CD4-positive, alpha-beta T cell (primary cell): Measurements from ENCODE around the gene CIRBP. TPM values are rescaled to one million over a fixed set of nuclear protein-coding genes. Genes with fewer than 3 reads are reported as not detected.

ENCODE experiments used
- ATAC-seq: fragments of 200-7000 bp; cut with Tn5 transposase; one replicate; pipeline ENCODE4 v1.10.0; 2022; ENCODE audit warnings: mild to moderate bottlenecking; ENCODE audit not compliant: poor library complexity
- CTCF ChIA-PET: fragments of 350-600 bp; sonication (Branson Sonifier 250); formaldehyde crosslinking; loops from one replicate; lab custom pipeline; 2021; ENCODE audit warnings: antibody characterized with exemption, inconsistent platforms; lab: Charles Lee
- POLR2A ChIA-PET: fragments of 350-600 bp; sonication (Branson Sonifier 250); formaldehyde crosslinking; loops from one replicate; lab custom pipeline; 2021; ENCODE audit warnings: antibody characterized with exemption, inconsistent platforms; lab: Charles Lee
- DNase-seq, 14 experiments: peaks; one replicate each; pipeline ENCODE4 v3.0.0-alpha.2; 2013 to 2020; ENCODE audit warnings: mixed read lengths in 2 of 14
- H3K27ac ChIP-seq, 2 donors: one replicate each; pipeline versions ENCODE4 v1.5.1 to v1.7.0; 2013; ENCODE audit warnings: low read length in 2 of 2, low read depth in 1 of 2, mild to moderate bottlenecking in 1 of 2
- H3K27me3 ChIP-seq, 2 experiments: 1 replicate in 1 of 2; 2 replicates in 1 of 2; pipeline versions ENCODE4 v1.6.1 to v1.7.0; 2013; ENCODE audit warnings: low read length in 2 of 2, control low read depth in 1 of 2, mild to moderate bottlenecking in 1 of 2, moderate library complexity in 1 of 2; ENCODE audit not compliant: insufficient read depth in 2 of 2, control insufficient read depth in 1 of 2
- H3K36me3 ChIP-seq: one replicate; pipeline ENCODE4 v1.6.1; 2013; ENCODE audit warnings: low read length, control low read depth; ENCODE audit not compliant: insufficient read depth
- H3K4me1 ChIP-seq: one replicate; pipeline ENCODE4 v1.6.1; 2013; ENCODE audit warnings: low read length, control low read depth; ENCODE audit not compliant: insufficient read depth
- H3K4me3 ChIP-seq: one replicate; pipeline ENCODE4 v1.5.1; 2013; ENCODE audit warnings: mild to moderate bottlenecking, low read length, moderate library complexity
- H3K9me3 ChIP-seq, 2 experiments: 1 replicate in 1 of 2; 2 replicates in 1 of 2; pipeline versions ENCODE4 v1.6.1 to v1.7.0; 2013; ENCODE audit warnings: low read length in 2 of 2, mild to moderate bottlenecking in 2 of 2, control low read depth in 1 of 2, moderate library complexity in 1 of 2; ENCODE audit not compliant: control insufficient read depth in 1 of 2, insufficient read depth in 1 of 2
- H3K27ac Mint-ChIP-seq: one replicate; pipeline ENCODE4 v1.8.0; 2020; ENCODE audit warnings: mixed read lengths
- H3K27me3 Mint-ChIP-seq: one replicate; pipeline ENCODE4 v1.8.0; 2021; ENCODE audit warnings: mixed read lengths
- H3K36me3 Mint-ChIP-seq: one replicate; pipeline ENCODE4 v1.8.0; 2021; ENCODE audit warnings: low read depth, mixed read lengths
- H3K4me1 Mint-ChIP-seq: one replicate; pipeline ENCODE4 v1.8.0; 2021; ENCODE audit warnings: low read depth, mixed read lengths
- H3K4me3 Mint-ChIP-seq: one replicate; pipeline ENCODE4 v1.8.0; 2020; ENCODE audit warnings: mild to moderate bottlenecking, mixed read lengths
- H3K9me3 Mint-ChIP-seq: one replicate; pipeline ENCODE4 v1.8.0; 2020; ENCODE audit warnings: mixed read lengths
- intact Hi-C, 2 experiments: fragments of 100-400 bp; cut with DNase I in 1 of 2; cut with micrococcal nuclease in 1 of 2; formaldehyde crosslinking; loops; one replicate each; pipeline versions ENCODE4 v1.15.1 to v1.9.0; 2023 to 2025; cut with DNase I, micrococcal nuclease
- total RNA-seq, 174 experiments: library from RNA in 2 of 174; stranded (reverse) in 2 of 174; gene quantifications; one replicate each; pipeline ENCODE4 v1.2.3 and lab custom pipeline; 2021 to 2026
- TF ChIP-seq, protein P1 (sequence below): fragments of 200-600 bp; IDR thresholded peaks from one replicate; pipeline ENCODE4 v1.8.0; 2022; ENCODE audit warnings: antibody characterized with exemption, mild to moderate bottlenecking

Gene CIRBP
- total RNA-seq, 2 experiments from 2014 or later, result 614 to 628 TPM

DNA sequence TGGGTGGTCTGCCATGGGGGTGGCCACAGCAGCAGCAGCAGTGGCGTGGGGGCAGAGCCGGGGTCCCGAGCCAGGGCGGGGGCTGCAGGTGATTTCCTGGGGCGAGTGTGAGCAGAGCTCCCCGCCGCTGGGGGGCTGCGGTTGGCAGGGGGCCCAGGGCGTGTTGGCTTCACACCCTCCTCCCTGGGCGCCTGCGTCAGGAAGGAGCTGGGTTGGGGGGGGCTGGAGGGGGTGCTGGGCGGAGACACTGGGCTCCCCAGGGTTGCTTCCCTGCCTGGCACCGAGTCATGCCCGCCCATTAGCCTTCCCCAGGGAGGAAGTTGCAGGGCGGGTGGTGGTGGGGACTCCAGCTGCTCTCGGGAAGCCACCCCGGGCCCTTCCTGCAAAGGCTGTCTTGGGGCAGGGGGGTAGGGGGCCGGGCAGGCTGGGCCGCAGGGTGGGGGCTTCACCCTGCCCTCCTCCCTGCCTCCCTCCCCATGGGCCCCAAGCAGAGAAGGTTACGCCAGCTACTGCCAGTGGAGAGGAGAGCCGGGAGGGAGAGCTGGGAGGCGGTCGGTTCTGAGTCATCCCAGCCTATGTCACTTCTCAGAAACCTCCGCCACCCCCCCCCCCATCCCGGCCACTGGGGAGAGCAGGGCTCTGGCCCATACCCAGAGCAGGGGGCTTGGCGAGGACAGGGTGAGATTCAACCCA lies 16.2 kb upstream of the CIRBP start:
- CTCF ChIA-PET, result interaction anchor here (0.6 to 1.8 kb wide), 5 partner anchors 9 to 22 kb away, joined by 3 to 19 read pairs (median 6); partner anchors contain the start of genes CIRBP and FAM174C
- peak overlapping the region; percentile 87 for H3K27ac ChIP-seq
- intact Hi-C loops, result loop anchor here in 1 of 2 experiments (5.0 kb wide), 1 partner anchor 176 kb away; no protein-coding TSS in a partner anchor
- DNase-seq (peak in 13 of 14 experiments; percentile 55 to 91 (median 74)), ATAC-seq (peak; percentile 17)
- TF ChIP-seq, protein P1, sequence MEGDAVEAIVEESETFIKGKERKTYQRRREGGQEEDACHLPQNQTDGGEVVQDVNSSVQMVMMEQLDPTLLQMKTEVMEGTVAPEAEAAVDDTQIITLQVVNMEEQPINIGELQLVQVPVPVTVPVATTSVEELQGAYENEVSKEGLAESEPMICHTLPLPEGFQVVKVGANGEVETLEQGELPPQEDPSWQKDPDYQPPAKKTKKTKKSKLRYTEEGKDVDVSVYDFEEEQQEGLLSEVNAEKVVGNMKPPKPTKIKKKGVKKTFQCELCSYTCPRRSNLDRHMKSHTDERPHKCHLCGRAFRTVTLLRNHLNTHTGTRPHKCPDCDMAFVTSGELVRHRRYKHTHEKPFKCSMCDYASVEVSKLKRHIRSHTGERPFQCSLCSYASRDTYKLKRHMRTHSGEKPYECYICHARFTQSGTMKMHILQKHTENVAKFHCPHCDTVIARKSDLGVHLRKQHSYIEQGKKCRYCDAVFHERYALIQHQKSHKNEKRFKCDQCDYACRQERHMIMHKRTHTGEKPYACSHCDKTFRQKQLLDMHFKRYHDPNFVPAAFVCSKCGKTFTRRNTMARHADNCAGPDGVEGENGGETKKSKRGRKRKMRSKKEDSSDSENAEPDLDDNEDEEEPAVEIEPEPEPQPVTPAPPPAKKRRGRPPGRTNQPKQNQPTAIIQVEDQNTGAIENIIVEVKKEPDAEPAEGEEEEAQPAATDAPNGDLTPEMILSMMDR, result no peak
- H3K9me3 Mint-ChIP-seq, result no peaks in the 10 kb centered on the region
- peak overlapping the region; percentile 87 for H3K4me3 ChIP-seq
- H3K27me3 Mint-ChIP-seq, result no peaks in the 10 kb centered on the region
- H3K27ac Mint-ChIP-seq, result peak overlapping the region; percentile 97
- peaks cover 19% of the 10 kb centered on the region for H3K4me1 Mint-ChIP-seq
- no peaks in the 10 kb centered on the region for H3K27me3 ChIP-seq
- H3K4me3 Mint-ChIP-seq, result peak overlapping the region; percentile 97
- H3K36me3 ChIP-seq, result peaks cover 52% of the 10 kb centered on the region
- no peaks in the 10 kb centered on the region for H3K9me3 ChIP-seq
- peaks cover 55% of the 10 kb centered on the region for H3K36me3 Mint-ChIP-seq
- POLR2A ChIA-PET, result interaction anchor here (0.5 to 3.7 kb wide), 11 partner anchors 9 to 1036 kb away, joined by 3 to 193 read pairs (median 5); partner anchors contain the start of genes CIRBP, FAM174C, MED16 and RNU6-2
- H3K4me1 ChIP-seq, result peaks cover 71% of the 10 kb centered on the region

DNA sequence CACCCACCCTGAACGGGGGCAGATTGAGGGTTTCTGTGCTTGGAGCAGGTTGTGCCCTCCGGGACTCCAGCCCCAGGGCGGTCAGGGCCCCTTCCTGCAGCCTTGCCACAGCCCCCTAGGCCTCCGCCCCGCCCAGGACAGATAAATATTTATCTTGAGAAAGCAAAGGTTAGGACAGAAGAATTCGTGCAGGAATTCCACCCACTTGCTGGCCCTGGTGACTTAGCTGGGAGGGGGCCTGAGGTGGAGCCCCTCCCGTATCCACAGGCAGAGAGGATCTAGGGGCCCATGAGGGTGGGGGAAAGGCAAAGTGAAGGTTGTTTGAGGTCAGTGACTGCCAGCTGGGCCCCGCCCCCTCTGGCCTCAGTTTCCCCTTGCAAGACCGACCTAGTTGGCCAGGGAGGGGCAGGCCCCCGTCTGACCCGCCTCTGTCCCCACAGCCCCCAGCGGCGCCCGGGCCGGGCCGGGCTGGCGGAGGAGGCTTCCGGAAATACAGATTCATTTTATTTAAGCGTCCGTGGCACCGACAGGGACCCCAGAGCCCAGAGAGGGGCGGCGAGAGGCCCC lies 15.5 kb upstream of the CIRBP start:
- TF ChIP-seq, protein P1, result no peak
- ATAC-seq (no peak), DNase-seq (no peak)
- Mint-ChIP-seq H3K27me3 (no peaks in the 10 kb centered on the region), H3K4me3 (peak overlapping the region; percentile 68), H3K4me1 (peaks cover 24% of the 10 kb centered on the region), H3K27ac (peak overlapping the region; percentile 97), H3K9me3 (no peaks in the 10 kb centered on the region), H3K36me3 (peaks cover 58% of the 10 kb centered on the region)
- CTCF ChIA-PET, result interaction anchor here (1.1 to 1.8 kb wide), 4 partner anchors 8 to 15 kb away, joined by 3 to 19 read pairs (median 8); partner anchors contain the start of gene CIRBP
- no peaks in the 10 kb centered on the region for H3K9me3 ChIP-seq
- H3K27me3 ChIP-seq, result no peaks in the 10 kb centered on the region
- H3K4me3 ChIP-seq, result peak overlapping the region; percentile 87
- peaks cover 74% of the 10 kb centered on the region for H3K4me1 ChIP-seq
- intact Hi-C loops, result loop anchor here in 1 of 2 experiments (5.0 kb wide), 1 partner anchor 176 kb away; no protein-coding TSS in a partner anchor
- H3K27ac ChIP-seq, result peak overlapping the region; percentile 65 to 87
- peaks cover 55% of the 10 kb centered on the region for H3K36me3 ChIP-seq
- POLR2A ChIA-PET, result interaction anchor here (0.9 to 3.7 kb wide), 9 partner anchors 10 to 1036 kb away, joined by 3 to 193 read pairs (median 6); partner anchors contain the start of genes CIRBP, FAM174C, MED16 and RNU6-2

DNA sequence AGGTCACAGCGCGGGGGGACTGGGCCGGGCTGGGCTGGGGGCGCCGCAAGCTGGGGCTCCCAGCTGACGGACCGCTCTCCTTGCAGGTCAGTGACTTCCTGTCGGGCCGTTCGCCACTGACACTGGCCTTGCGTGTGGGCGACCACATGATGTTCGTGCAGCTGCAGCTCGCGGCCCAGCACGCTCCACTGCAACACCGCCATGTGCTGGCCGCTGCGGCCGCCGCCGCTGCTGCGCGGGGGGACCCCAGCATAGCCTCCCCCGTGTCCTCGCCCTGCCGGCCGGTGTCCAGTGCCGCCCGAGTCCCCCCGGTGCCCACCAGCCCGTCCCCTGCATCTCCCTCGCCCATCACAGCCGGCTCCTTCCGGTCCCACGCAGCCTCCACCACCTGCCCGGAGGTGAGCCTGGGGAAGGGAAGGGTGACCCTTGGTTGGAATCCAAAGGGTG lies 15.0 kb upstream of the CIRBP start:
- no peak overlapping the region for H3K4me3 ChIP-seq
- DNase-seq, result no peak
- H3K4me1 ChIP-seq, result peaks cover 79% of the 10 kb centered on the region
- H3K36me3 ChIP-seq, result peaks cover 55% of the 10 kb centered on the region
- H3K27me3 ChIP-seq, result no peaks in the 10 kb centered on the region
- H3K4me1 Mint-ChIP-seq, result peaks cover 29% of the 10 kb centered on the region
- H3K36me3 Mint-ChIP-seq, result peaks cover 63% of the 10 kb centered on the region
- ATAC-seq, result no peak
- H3K9me3 ChIP-seq, result no peaks in the 10 kb centered on the region
- H3K27ac Mint-ChIP-seq, result peak overlapping the region; percentile 71
- POLR2A ChIA-PET, result interaction anchor here (1.8 to 3.7 kb wide), 2 partner anchors 10 to 11 kb away, joined by 23 to 193 read pairs; partner anchors contain the start of gene CIRBP
- H3K27me3 Mint-ChIP-seq, result no peaks in the 10 kb centered on the region
- CTCF ChIA-PET, result interaction anchor here (1.8 kb wide), 1 partner anchor 10 kb away, joined by 19 read pairs; no protein-coding TSS in a partner anchor
- peak overlapping the region; percentile 22 to 87 for H3K27ac ChIP-seq
- peak overlapping the region; percentile 72 for H3K4me3 Mint-ChIP-seq
- no peaks in the 10 kb centered on the region for H3K9me3 Mint-ChIP-seq
- intact Hi-C loops, result loop anchor here in 1 of 2 experiments (5.0 kb wide), 1 partner anchor 177 kb away; no protein-coding TSS in a partner anchor
- TF ChIP-seq, protein P1, result no peak
